Cortex of kidney (tissue), 1 donor: Measurements from ENCODE around the gene PLEKHN1.

ENCODE experiments used
- DNase-seq: peaks from one replicate; lab custom pipeline; 2025; lab: John Stamatoyannopoulos, UW

PLEKHN1 gene

GRCh38 chr1:1024771-1025699 lies 58.8 kb downstream of the PLEKHN1 start:
- no peak for DNase-seq
